OCI-LY7 (cell line): ENCODE results near the gene JAZF1. TPM values are rescaled to one million over a fixed set of nuclear protein-coding genes. Genes with fewer than 3 reads are reported as not detected.

Experiments used
- BruUV-seq: library from RNA; stranded (reverse); fragments of 400-500 nt; replicated peaks from 2 replicates; lab custom pipeline; 2021; lab: Mats Ljungman, UMichigan
- CTCF ChIA-PET: fragments of 300-600 bp; sonication (Branson Sonifier 250); formaldehyde crosslinking; loops from one replicate; lab custom pipeline; 2022; ENCODE audit warnings: antibody characterized with exemption; ENCODE audit not compliant: unreplicated experiment; lab: Charles Lee
- POLR2A ChIA-PET: fragments of 300-600 bp; sonication (Branson Sonifier 250); formaldehyde crosslinking; loops from one replicate; lab custom pipeline; 2022; ENCODE audit warnings: antibody characterized with exemption; lab: Charles Lee
- DNase-seq: peaks from one replicate; pipeline ENCODE4 v3.0.0-alpha.2; 2015; ENCODE audit warnings: low spot score
- H2AFZ ChIP-seq: fragments of 200-600 bp; sonication (generic), shearing (Covaris generic); 2 replicates; pipeline ENCODE4 v1.6.1; 2014; ENCODE audit warnings: mild to moderate bottlenecking, antibody characterized with exemption, low read length, moderate library complexity
- H3K27ac ChIP-seq: fragments of 200-600 bp; sonication (generic); 2 replicates; pipeline ENCODE4 v1.5.1; 2014; ENCODE audit warnings: mixed run types, low read depth, mild to moderate bottlenecking, moderate library complexity, low read length, inconsistent platforms; ENCODE audit not compliant: poor library complexity, severe bottlenecking
- H3K36me3 ChIP-seq: fragments of 200-600 bp; sonication (generic); 2 replicates; pipeline ENCODE4 v1.6.1; 2014; ENCODE audit warnings: mild to moderate bottlenecking, antibody characterized with exemption, low read length, moderate library complexity, mixed read lengths; ENCODE audit not compliant: insufficient read depth
- H3K4me1 ChIP-seq: fragments of 200-600 bp; sonication (generic); 2 replicates; pipeline ENCODE4 v1.5.1; 2014; ENCODE audit warnings: mild to moderate bottlenecking, low read length; ENCODE audit not compliant: insufficient read depth, poor library complexity, severe bottlenecking
- H3K4me2 ChIP-seq: fragments of 200-600 bp; sonication (generic); 2 replicates; pipeline ENCODE4 v1.6.1; 2014; ENCODE audit warnings: mild to moderate bottlenecking, low read length
- H3K4me3 ChIP-seq: fragments of 200-600 bp; sonication (generic); 2 replicates; pipeline ENCODE4 v1.5.1; 2014; ENCODE audit warnings: mild to moderate bottlenecking, low read depth, low read length; ENCODE audit not compliant: poor library complexity, severe bottlenecking
- H3K79me2 ChIP-seq: fragments of 200-600 bp; sonication (generic); 2 replicates; pipeline ENCODE4 v1.6.1; 2016; ENCODE audit warnings: low read depth, mild to moderate bottlenecking, low read length, moderate library complexity, mixed read lengths; ENCODE audit not compliant: insufficient read depth
- H3K9me2 ChIP-seq: fragments of 200-600 bp; sonication (generic); 2 replicates; pipeline ENCODE4 v1.6.1; 2016; ENCODE audit warnings: mild to moderate bottlenecking, low read length, mixed read lengths; ENCODE audit not compliant: insufficient read depth
- H3K9me3 ChIP-seq: fragments of 200-600 bp; sonication (generic); 2 replicates; pipeline ENCODE4 v1.6.1; 2014; ENCODE audit warnings: mild to moderate bottlenecking, mixed run types, low read length, mixed read lengths
- H4K20me1 ChIP-seq: fragments of 200-600 bp; sonication (generic); 2 replicates; pipeline ENCODE4 v1.6.1; 2014; ENCODE audit warnings: mild to moderate bottlenecking, antibody characterized with exemption, low read length, moderate library complexity, mixed read lengths; ENCODE audit not compliant: insufficient read depth
- CTCF ChIP-seq: fragments of 200-600 bp; sonication (generic); conservative IDR thresholded peaks from 2 replicates; pipeline ENCODE4 v1.5.1; 2014; ENCODE audit warnings: mild to moderate bottlenecking, antibody characterized with exemption, low read length, moderate library complexity, mixed read lengths
- EZH2phosphoT487 ChIP-seq: fragments of 200-600 bp; sonication (generic); IDR thresholded peaks from 2 replicates; pipeline ENCODE4 v1.6.1; 2018; ENCODE audit warnings: low read depth, borderline replicate concordance, mild to moderate bottlenecking, mixed run types, antibody characterized with exemption, low read length, moderate library complexity, mixed read lengths
- intact Hi-C: fragments of 100-400 bp; cut with micrococcal nuclease; formaldehyde crosslinking; loops from one replicate; pipeline ENCODE4 v1.10.0; 2022; ENCODE audit not compliant: unreplicated experiment
- total RNA-seq, 2 experiments: library from RNA; depleted of rRNA in 1 of 2; stranded (reverse); fragments of >200 nt in 1 of 2; shearing (Covaris generic) in 1 of 2; gene quantifications; 2 replicates each; pipeline ENCODE4 v1.2.3, GENCODE V29; 2014 to 2022

The JAZF1 gene
- total RNA-seq, 2 experiments from 2014 or later: 6.3 to 25.0 TPM

- DNase-seq: no peak
- H2AFZ ChIP-seq: no peak overlapping the region
- no peaks in the 10 kb centered on the region for H4K20me1 ChIP-seq
- no peaks in the 10 kb centered on the region for H3K9me3 ChIP-seq
- ChIA-PET POLR2A (interaction anchor here (0.7 to 1.2 kb wide), 2 partner anchors 18 to 446 kb away, joined by 3 read pairs; no protein-coding TSS in a partner anchor), CTCF (no interaction called here)
- H3K79me2 ChIP-seq: no peaks in the 10 kb centered on the region
- no peak overlapping the region for H3K4me3 ChIP-seq
- H3K27ac ChIP-seq: no peak overlapping the region
- no TSS peak for BruUV-seq
- no peak overlapping the region for H3K4me2 ChIP-seq
- H3K9me2 ChIP-seq: no peaks in the 10 kb centered on the region
- H3K4me1 ChIP-seq: no peaks in the 10 kb centered on the region
- no peak for TF ChIP-seq EZH2phosphoT487
- TF ChIP-seq CTCF: no peak
- no peaks in the 10 kb centered on the region for H3K36me3 ChIP-seq
- intact Hi-C loops: no loop called here
Measured at GRCh38 chr7:28037220-28038010, 143.2 kb downstream of the JAZF1 start.

DNA sequence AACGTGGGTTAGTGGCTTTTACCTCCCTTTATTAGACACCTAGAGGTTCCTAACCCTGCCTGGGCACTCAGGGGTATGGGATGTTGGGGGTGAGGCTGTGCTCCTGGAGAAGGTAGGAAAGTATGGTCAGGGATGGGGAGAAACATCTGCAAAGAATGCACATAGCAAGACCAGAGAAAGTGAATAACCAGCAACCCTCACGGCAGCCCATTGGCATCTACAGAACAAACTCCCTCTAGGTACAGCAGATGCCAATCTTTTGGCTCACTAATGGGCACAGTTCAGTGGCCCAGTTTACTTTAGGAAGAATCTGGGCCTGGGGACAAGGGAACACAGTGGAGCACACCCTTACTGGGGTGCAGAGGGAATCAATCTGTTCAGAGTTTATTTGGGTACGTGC, 143.9 kb downstream of the JAZF1 start:
- Histone ChIP-seq H3K9me3 (no peaks in the 10 kb centered on the region), H3K4me3 (no peak overlapping the region), H3K79me2 (no peaks in the 10 kb centered on the region), H3K4me2 (no peak overlapping the region), H3K4me1 (no peaks in the 10 kb centered on the region), H3K9me2 (no peaks in the 10 kb centered on the region), H4K20me1 (no peaks in the 10 kb centered on the region), H3K27ac (no peak overlapping the region), H3K36me3 (no peaks in the 10 kb centered on the region), H2AFZ (no peak overlapping the region)
- intact Hi-C loops: no loop called here
- TF ChIP-seq CTCF: no peak
- no peak for TF ChIP-seq EZH2phosphoT487
- no peak for DNase-seq
- BruUV-seq: no TSS peak
- CTCF ChIA-PET: no interaction called here
- POLR2A ChIA-PET: no interaction called here

GRCh38 chr7:28033386-28033785, 147.2 kb downstream of the JAZF1 start:
- TF ChIP-seq EZH2phosphoT487 (no peak), CTCF (no peak)
- no peak overlapping the region for H3K4me3 ChIP-seq

More at GRCh38 chr7:28033386-28033785, 147.2 kb downstream of the JAZF1 start:
- POLR2A ChIA-PET: no interaction called here
- CTCF ChIA-PET: no interaction called here
- Histone ChIP-seq H3K79me2 (no peaks in the 10 kb centered on the region), H3K27ac (no peak overlapping the region), H3K9me3 (no peaks in the 10 kb centered on the region), H3K4me2 (no peak overlapping the region), H2AFZ (no peak overlapping the region), H4K20me1 (no peaks in the 10 kb centered on the region), H3K36me3 (no peaks in the 10 kb centered on the region), H3K4me1 (no peaks in the 10 kb centered on the region), H3K9me2 (no peaks in the 10 kb centered on the region)
- DNase-seq: no peak
- BruUV-seq: no TSS peak
- intact Hi-C loops: no loop called here
